WTC11 (cell line): ENCODE results near the gene GGCT.

Experiments
- NR2C2 ChIP-seq: sonication (generic); formaldehyde crosslinking; IDR thresholded peaks from 2 replicates; pipeline ENCODE4 v1.8.0; 2022; ENCODE audit warnings: mild to moderate bottlenecking, missing genetic modification reagents
- ZNF416 ChIP-seq: fragments of 250-450 bp; sonication (Bioruptor Pico); IDR thresholded peaks from 2 replicates; pipeline ENCODE4 v1.9.0; 2021; ENCODE audit warnings: mild to moderate bottlenecking, inconsistent platforms
- TF ChIP-seq, protein P1 (sequence below): fragments of 200-600 bp; IDR thresholded peaks from 2 replicates; pipeline ENCODE4 v1.8.0; 2022; ENCODE audit warnings: antibody characterized with exemption
- TF ChIP-seq, protein P2 (sequence below): fragments of 250-450 bp; sonication (Bioruptor Pico); IDR thresholded peaks from 2 replicates; pipeline ENCODE4 v1.9.0; 2021; ENCODE audit warnings: mild to moderate bottlenecking
- TF ChIP-seq, protein P3 (sequence below): sonication (generic); formaldehyde crosslinking; IDR thresholded peaks from 2 replicates; pipeline ENCODE4 v1.8.1; 2023; ENCODE audit warnings: mild to moderate bottlenecking, missing genetic modification reagents, moderate library complexity

DNA sequence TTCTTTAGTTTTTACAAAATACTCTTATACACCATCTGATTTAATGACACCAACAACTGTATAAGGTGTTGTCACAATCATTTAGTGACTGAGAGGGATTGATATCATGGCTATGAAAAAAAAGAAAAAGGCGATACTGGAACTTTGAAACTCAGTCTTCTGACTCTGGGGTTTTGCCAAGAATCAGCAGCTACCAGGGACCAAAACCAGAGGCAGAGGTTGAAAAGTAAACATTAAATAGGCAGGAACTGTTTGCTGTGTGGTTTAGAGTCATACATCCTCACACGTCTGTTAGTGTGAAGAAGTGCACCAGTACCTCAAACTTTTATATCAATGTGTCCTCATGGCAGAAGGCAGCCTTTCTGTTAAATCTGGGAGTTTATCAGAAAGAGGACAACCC lies 19.9 kb upstream of the GGCT start:
- TF ChIP-seq, protein P1, sequence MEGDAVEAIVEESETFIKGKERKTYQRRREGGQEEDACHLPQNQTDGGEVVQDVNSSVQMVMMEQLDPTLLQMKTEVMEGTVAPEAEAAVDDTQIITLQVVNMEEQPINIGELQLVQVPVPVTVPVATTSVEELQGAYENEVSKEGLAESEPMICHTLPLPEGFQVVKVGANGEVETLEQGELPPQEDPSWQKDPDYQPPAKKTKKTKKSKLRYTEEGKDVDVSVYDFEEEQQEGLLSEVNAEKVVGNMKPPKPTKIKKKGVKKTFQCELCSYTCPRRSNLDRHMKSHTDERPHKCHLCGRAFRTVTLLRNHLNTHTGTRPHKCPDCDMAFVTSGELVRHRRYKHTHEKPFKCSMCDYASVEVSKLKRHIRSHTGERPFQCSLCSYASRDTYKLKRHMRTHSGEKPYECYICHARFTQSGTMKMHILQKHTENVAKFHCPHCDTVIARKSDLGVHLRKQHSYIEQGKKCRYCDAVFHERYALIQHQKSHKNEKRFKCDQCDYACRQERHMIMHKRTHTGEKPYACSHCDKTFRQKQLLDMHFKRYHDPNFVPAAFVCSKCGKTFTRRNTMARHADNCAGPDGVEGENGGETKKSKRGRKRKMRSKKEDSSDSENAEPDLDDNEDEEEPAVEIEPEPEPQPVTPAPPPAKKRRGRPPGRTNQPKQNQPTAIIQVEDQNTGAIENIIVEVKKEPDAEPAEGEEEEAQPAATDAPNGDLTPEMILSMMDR, result no peak
- TF ChIP-seq, protein P2, sequence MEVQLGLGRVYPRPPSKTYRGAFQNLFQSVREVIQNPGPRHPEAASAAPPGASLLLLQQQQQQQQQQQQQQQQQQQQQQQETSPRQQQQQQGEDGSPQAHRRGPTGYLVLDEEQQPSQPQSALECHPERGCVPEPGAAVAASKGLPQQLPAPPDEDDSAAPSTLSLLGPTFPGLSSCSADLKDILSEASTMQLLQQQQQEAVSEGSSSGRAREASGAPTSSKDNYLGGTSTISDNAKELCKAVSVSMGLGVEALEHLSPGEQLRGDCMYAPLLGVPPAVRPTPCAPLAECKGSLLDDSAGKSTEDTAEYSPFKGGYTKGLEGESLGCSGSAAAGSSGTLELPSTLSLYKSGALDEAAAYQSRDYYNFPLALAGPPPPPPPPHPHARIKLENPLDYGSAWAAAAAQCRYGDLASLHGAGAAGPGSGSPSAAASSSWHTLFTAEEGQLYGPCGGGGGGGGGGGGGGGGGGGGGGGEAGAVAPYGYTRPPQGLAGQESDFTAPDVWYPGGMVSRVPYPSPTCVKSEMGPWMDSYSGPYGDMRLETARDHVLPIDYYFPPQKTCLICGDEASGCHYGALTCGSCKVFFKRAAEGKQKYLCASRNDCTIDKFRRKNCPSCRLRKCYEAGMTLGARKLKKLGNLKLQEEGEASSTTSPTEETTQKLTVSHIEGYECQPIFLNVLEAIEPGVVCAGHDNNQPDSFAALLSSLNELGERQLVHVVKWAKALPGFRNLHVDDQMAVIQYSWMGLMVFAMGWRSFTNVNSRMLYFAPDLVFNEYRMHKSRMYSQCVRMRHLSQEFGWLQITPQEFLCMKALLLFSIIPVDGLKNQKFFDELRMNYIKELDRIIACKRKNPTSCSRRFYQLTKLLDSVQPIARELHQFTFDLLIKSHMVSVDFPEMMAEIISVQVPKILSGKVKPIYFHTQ (CRISPR knock-in tag), result no peak
- TF ChIP-seq, protein P3, sequence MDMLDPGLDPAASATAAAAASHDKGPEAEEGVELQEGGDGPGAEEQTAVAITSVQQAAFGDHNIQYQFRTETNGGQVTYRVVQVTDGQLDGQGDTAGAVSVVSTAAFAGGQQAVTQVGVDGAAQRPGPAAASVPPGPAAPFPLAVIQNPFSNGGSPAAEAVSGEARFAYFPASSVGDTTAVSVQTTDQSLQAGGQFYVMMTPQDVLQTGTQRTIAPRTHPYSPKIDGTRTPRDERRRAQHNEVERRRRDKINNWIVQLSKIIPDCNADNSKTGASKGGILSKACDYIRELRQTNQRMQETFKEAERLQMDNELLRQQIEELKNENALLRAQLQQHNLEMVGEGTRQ (CRISPR knock-in tag), result no peak
- TF ChIP-seq ZNF416, result no peak
- TF ChIP-seq NR2C2 (CRISPR knock-in tag), result no peak
